Measurements from ENCODE around the gene TOP3B.

The TOP3B gene

DNA sequence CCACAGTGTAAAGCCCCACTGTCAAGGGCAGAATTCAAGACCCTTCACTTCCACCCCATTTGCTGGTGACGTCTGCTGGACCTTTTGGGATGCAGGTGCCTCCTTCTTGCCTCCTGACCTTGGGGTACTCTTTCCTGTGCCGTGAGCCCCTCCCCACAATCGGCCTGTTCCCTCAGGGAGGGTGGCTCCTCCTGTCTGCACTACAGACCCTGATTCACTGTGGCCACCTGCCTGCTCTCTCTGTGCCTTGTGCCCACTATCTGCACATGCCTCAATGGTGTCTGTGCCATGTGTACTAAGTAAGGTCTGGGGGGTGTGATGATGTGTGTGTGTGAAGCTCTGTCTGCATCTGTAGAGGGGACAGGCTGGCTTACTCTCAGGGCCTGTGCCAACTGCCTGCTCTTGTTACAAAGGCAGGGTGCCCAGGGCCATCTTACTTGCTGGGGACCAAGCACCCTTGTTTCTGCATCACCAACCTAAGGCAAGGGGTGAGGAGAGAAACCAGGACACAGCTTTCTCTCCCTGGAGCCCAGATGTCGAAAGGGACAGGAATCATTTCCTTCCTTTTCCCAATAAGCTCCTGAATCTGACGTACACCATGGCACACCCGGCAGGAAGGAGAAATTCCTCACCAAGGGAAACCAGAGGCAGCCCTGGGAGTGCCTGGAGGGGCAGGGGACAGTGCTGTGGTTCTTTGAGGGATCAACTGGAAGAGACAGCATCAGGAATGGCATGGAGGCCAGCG is 33.6 kb downstream of the TOP3B start:
- Histone ChIP-seq H3K4me1 (ENCODE audit: control insufficient read depth, low read length) (peaks cover 11% of the 10 kb centered on the region), H3K4me2 (ENCODE audit: low read length) (no peak overlapping the region), H4K20me1 (ENCODE audit: control insufficient read depth, insufficient read depth, low read depth, low read length) (0 out of 2 replicates have a peak, but pooled peaks cover 6% of the 10 kb centered on the region), H3K9me3 (ENCODE audit: control insufficient read depth, insufficient read depth, low read length) (no peaks in the 10 kb centered on the region), H3K27ac (ENCODE audit: low read depth, low read length) (no peak overlapping the region), H3K36me3 (ENCODE audit: control insufficient read depth, low read length) (no peaks in the 10 kb centered on the region), H3K79me2 (ENCODE audit: control insufficient read depth, low read length) (peaks cover 5% of the 10 kb centered on the region; the same call in 1 of the 2 replicates), H3K27me3 (ENCODE audit: control insufficient read depth, low read length) (no peaks in the 10 kb centered on the region), H3F3A (ENCODE audit: control insufficient read depth, insufficient read depth) (no peaks in the 10 kb centered on the region), H3K4me3 (ENCODE audit: low read length) (no peak overlapping the region), H3K9me2 (replicated peaks; ENCODE audit: control insufficient read depth, low read length) (no peaks in the 10 kb centered on the region)
- TF ChIP-seq, protein P1, sequence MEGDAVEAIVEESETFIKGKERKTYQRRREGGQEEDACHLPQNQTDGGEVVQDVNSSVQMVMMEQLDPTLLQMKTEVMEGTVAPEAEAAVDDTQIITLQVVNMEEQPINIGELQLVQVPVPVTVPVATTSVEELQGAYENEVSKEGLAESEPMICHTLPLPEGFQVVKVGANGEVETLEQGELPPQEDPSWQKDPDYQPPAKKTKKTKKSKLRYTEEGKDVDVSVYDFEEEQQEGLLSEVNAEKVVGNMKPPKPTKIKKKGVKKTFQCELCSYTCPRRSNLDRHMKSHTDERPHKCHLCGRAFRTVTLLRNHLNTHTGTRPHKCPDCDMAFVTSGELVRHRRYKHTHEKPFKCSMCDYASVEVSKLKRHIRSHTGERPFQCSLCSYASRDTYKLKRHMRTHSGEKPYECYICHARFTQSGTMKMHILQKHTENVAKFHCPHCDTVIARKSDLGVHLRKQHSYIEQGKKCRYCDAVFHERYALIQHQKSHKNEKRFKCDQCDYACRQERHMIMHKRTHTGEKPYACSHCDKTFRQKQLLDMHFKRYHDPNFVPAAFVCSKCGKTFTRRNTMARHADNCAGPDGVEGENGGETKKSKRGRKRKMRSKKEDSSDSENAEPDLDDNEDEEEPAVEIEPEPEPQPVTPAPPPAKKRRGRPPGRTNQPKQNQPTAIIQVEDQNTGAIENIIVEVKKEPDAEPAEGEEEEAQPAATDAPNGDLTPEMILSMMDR (IDR thresholded peaks at IDR 0.05; ENCODE audit: low read depth, low read length, poor library complexity, severe bottlenecking): no peak
- TF ChIP-seq EZH2phosphoT487 (IDR thresholded peaks at IDR 0.05; ENCODE audit: borderline replicate concordance, low read length): no peak

DNA sequence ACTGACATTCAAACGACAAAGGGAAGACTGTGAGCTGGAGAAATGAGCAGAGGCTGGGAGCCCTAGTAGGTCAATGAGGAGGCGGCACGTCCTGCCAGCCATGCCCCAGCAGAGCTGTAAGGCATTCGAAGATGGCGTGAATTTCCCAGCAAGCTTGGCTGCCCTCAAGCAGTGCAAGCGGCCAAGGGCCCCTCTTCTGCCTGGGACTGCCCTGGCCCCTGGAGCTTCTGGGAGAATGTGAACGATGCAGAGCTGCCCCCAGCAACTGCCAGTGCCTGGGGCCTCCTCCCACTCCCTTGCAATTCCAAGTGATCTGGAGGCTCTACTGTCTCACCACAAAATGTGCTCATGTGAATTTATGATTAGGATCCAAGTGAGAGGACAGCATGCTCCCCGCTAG is 34.2 kb downstream of the TOP3B start:
- no peak overlapping the region for H3K4me2 ChIP-seq (ENCODE audit: low read length)

DNA sequence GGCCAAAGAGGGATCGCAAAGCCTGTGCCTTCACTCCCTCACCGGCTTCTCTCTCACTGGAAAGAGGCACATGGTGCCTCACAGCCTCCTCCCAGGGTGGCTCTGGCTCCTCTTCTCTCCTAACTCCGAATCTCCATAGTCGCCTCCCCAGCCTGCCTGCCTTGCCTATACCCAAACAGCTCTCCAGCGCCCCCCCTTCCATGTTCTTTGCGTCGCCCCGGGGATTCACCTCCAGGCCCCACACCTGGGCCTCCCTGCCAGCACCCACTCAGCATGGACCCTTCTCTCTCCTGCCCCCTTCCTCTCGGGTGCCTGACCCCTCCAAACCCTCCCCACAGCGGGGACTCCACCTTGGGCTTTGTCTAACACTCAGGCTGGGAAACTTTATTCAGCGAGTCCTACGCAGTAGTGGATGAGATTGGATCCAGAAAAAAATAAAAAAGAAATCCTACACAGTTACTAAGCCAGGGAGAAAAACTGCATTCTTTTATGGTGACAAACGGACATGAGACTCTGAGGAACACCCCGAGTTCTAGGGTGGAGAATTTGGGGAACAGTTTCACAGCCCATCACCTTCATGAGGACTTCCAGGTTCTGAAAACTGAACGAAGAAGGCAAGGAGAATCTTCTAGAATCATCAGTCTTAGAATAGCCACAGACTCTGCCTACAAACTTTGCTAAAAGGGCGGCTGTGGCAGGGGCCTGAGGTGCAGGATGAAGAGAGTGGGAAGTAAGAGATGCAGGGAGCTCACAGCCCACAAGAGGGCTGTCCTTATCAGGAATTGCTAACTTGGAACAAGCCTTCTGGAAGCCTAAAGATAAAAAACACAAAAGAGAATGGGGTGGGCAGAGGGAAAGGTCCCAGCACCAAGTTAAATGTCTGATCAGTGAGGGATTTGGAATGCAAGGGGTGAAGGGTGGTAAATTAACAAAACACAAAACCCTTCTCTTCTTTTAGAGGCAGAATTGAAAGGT is 35.3 kb downstream of the TOP3B start:
- no peaks in the 10 kb centered on the region for H3K9me3 ChIP-seq (ENCODE audit: control insufficient read depth, insufficient read depth, low read length)
- no peak for TF ChIP-seq EZH2phosphoT487 (IDR thresholded peaks at IDR 0.05; ENCODE audit: borderline replicate concordance, low read length)
- TF ChIP-seq, protein P1 (IDR thresholded peaks at IDR 0.05; ENCODE audit: low read depth, low read length, poor library complexity, severe bottlenecking): peak; percentile 30
- H3K4me2 ChIP-seq (ENCODE audit: low read length): no peak overlapping the region
- no peaks in the 10 kb centered on the region for H3F3A ChIP-seq (ENCODE audit: control insufficient read depth, insufficient read depth)
- H3K4me3 ChIP-seq (ENCODE audit: low read length): no peak overlapping the region
- no peak overlapping the region for H3K27ac ChIP-seq (ENCODE audit: low read depth, low read length)
- 0 out of 2 replicates have a peak, but pooled peaks cover 6% of the 10 kb centered on the region for H4K20me1 ChIP-seq (ENCODE audit: control insufficient read depth, insufficient read depth, low read depth, low read length)
- H3K36me3 ChIP-seq (ENCODE audit: control insufficient read depth, low read length): no peaks in the 10 kb centered on the region
- peaks cover 5% of the 10 kb centered on the region; the same call in 1 of the 2 replicates for H3K79me2 ChIP-seq (ENCODE audit: control insufficient read depth, low read length)
- no peaks in the 10 kb centered on the region for H3K27me3 ChIP-seq (ENCODE audit: control insufficient read depth, low read length)
- H3K4me1 ChIP-seq (ENCODE audit: control insufficient read depth, low read length): peaks cover 15% of the 10 kb centered on the region
- no peaks in the 10 kb centered on the region for H3K9me2 ChIP-seq (replicated peaks; ENCODE audit: control insufficient read depth, low read length)

More for the DNA sequence above, 34.2 kb downstream of the TOP3B start:
- Histone ChIP-seq H3K9me2 (replicated peaks; ENCODE audit: control insufficient read depth, low read length) (no peaks in the 10 kb centered on the region), H3K4me1 (ENCODE audit: control insufficient read depth, low read length) (peaks cover 11% of the 10 kb centered on the region), H3K27me3 (ENCODE audit: control insufficient read depth, low read length) (no peaks in the 10 kb centered on the region), H3K79me2 (ENCODE audit: control insufficient read depth, low read length) (peaks cover 5% of the 10 kb centered on the region; the same call in 1 of the 2 replicates), H3K4me3 (ENCODE audit: low read length) (no peak overlapping the region), H4K20me1 (ENCODE audit: control insufficient read depth, insufficient read depth, low read depth, low read length) (0 out of 2 replicates have a peak, but pooled peaks cover 6% of the 10 kb centered on the region), H3K36me3 (ENCODE audit: control insufficient read depth, low read length) (no peaks in the 10 kb centered on the region), H3K27ac (ENCODE audit: low read depth, low read length) (no peak overlapping the region), H3F3A (ENCODE audit: control insufficient read depth, insufficient read depth) (no peaks in the 10 kb centered on the region), H3K9me3 (ENCODE audit: control insufficient read depth, insufficient read depth, low read length) (no peaks in the 10 kb centered on the region)
- TF ChIP-seq, protein P1 (IDR thresholded peaks at IDR 0.05; ENCODE audit: low read depth, low read length, poor library complexity, severe bottlenecking): no peak
- TF ChIP-seq EZH2phosphoT487 (IDR thresholded peaks at IDR 0.05; ENCODE audit: borderline replicate concordance, low read length): no peak

All from DOHH2 (cell line).